Keratinocyte (primary cell): ENCODE data around the gene NGLY1. TPM values are rescaled to one million over a fixed set of nuclear protein-coding genes. Genes with fewer than 3 reads are reported as not detected.

Experiments
- DNase-seq: peaks from one replicate; pipeline ENCODE4 v3.0.0-alpha.2; 2011; ENCODE audit warnings: low read depth, missing footprints, low spot score
- FAIRE-seq: peaks from 2 replicates; lab custom pipeline; 2011; peaks lifted over from hg19 to GRCh38; lab: Jason Lieb, UNC
- H2AFZ ChIP-seq: 2 replicates; pipeline ENCODE4 v1.6.0; 2012; ENCODE audit warnings: low read length, control low read depth, inconsistent platforms; ENCODE audit not compliant: control insufficient read depth
- H3K27ac ChIP-seq: 2 replicates; pipeline ENCODE4 v1.5.1; 2011; ENCODE audit warnings: low read length; ENCODE audit not compliant: control insufficient read depth, insufficient read depth
- H3K27me3 ChIP-seq: 3 replicates; pipeline ENCODE4 v1.6.0; 2011; ENCODE audit warnings: low read length; ENCODE audit not compliant: control insufficient read depth, insufficient read depth; ENCODE audit errors: extremely low read depth
- H3K36me3 ChIP-seq, 2 experiments: 2 replicates in 1 of 2; 3 replicates in 1 of 2; pipeline ENCODE4 v1.5.1; 2011; ENCODE audit warnings: low read length in 2 of 2, mild to moderate bottlenecking in 1 of 2; ENCODE audit not compliant: control insufficient read depth in 2 of 2, insufficient read depth in 2 of 2; ENCODE audit errors: extremely low read depth in 1 of 2
- H3K4me1 ChIP-seq: 3 replicates; pipeline ENCODE4 v1.5.1; 2011; ENCODE audit warnings: low read length; ENCODE audit not compliant: control insufficient read depth, insufficient read depth; ENCODE audit errors: extremely low read depth
- H3K4me2 ChIP-seq: 3 replicates; pipeline ENCODE4 v1.6.0; 2011; ENCODE audit warnings: low read depth, low read length; ENCODE audit not compliant: control insufficient read depth, insufficient read depth; ENCODE audit errors: extremely low read depth
- H3K4me3 ChIP-seq, 3 experiments: fragments of 200-600 bp in 1 of 3; sonication (generic) in 1 of 3; 2 replicates in 2 of 3; 3 replicates in 1 of 3; pipeline ENCODE4 v1.5.1; 2011 to 2016; ENCODE audit warnings: low read length in 3 of 3, mild to moderate bottlenecking in 3 of 3, control low read depth in 2 of 3, inconsistent platforms in 1 of 3, low read depth in 1 of 3, mixed read lengths in 1 of 3, mixed run types in 1 of 3, moderate library complexity in 1 of 3; ENCODE audit not compliant: control insufficient read depth in 2 of 3, insufficient read depth in 2 of 3; ENCODE audit errors: extremely low read depth in 1 of 3
- H3K79me2 ChIP-seq: 2 replicates; pipeline ENCODE4 v1.6.0; 2012; ENCODE audit warnings: low read length; ENCODE audit not compliant: control insufficient read depth, insufficient read depth
- H3K9ac ChIP-seq: 3 replicates; pipeline ENCODE4 v1.6.0; 2011; ENCODE audit warnings: low read length; ENCODE audit not compliant: control insufficient read depth, insufficient read depth; ENCODE audit errors: extremely low read depth
- H3K9me1 ChIP-seq: 3 replicates; pipeline ENCODE4 v1.6.0; 2011; ENCODE audit warnings: low read length; ENCODE audit not compliant: control insufficient read depth, insufficient read depth; ENCODE audit errors: extremely low read depth
- H3K9me3 ChIP-seq: 2 replicates; pipeline ENCODE4 v1.5.1; 2012; ENCODE audit warnings: low read depth, low read length; ENCODE audit not compliant: control insufficient read depth
- H4K20me1 ChIP-seq: 3 replicates; pipeline ENCODE4 v1.6.0; 2011; ENCODE audit warnings: low read length; ENCODE audit not compliant: control insufficient read depth, insufficient read depth; ENCODE audit errors: extremely low read depth
- CTCF ChIP-seq, 3 experiments: IDR thresholded peaks in 1 of 3; conservative IDR thresholded peaks in 1 of 3; optimal IDR thresholded peaks in 1 of 3; 2 replicates in 2 of 3; 3 replicates in 1 of 3; pipeline versions ENCODE3 to v1.5.1; 2011; ENCODE audit warnings: low read length in 3 of 3, mild to moderate bottlenecking in 3 of 3, moderate library complexity in 2 of 3, control low read depth in 1 of 3, inconsistent platforms in 1 of 3; ENCODE audit not compliant: insufficient read depth in 2 of 3; ENCODE audit errors: extremely low read depth in 1 of 3
- EZH2 ChIP-seq: IDR thresholded peaks from one replicate; pipeline ENCODE4 v1.6.1; 2012; ENCODE audit warnings: inconsistent platforms, mild to moderate bottlenecking, low read length, moderate library complexity
- dilution Hi-C: fragments of 300-500 bp; cut with MboI; formaldehyde crosslinking; loops from one replicate; pipeline ENCODE4 v1.7.0; 2020; ENCODE audit warnings: low sequenced_read_pairs; ENCODE audit not compliant: extremely low pct_ligation_motif_present
- polyA plus RNA-seq, 5 experiments: library from polyadenylated mRNA; depleted of rRNA in 3 of 5; stranded (reverse) in 3 of 5; stranded (forward) in 1 of 5; unstranded in 1 of 5; fragments of >200 nt; gene quantifications; 1 replicate in 1 of 5; 2 replicates in 3 of 5; 3 replicates in 1 of 5; pipeline versions ENCODE4 v1.2.1 to v1.2.3, GENCODE V29; 2011 to 2012; ENCODE audit warnings: missing spikeins in 2 of 5, low read depth in 1 of 5, low replicate concordance in 1 of 5

NGLY1 gene
- polyA plus RNA-seq, 1 donor (not counting 4 experiments of a cell fraction or from before 2014, with no cell fraction given): 19.5 TPM

GRCh38 chr3:25804676-25805075 lies 21.4 kb upstream of the NGLY1 start:
- dilution Hi-C loops: no loop called here
- no peaks in the 10 kb centered on the region for H3K79me2 ChIP-seq
- no peaks in the 10 kb centered on the region for H4K20me1 ChIP-seq
- H3K9me3 ChIP-seq: no peaks in the 10 kb centered on the region
- H3K9me1 ChIP-seq: no peaks in the 10 kb centered on the region
- H3K36me3 ChIP-seq: no peaks in the 10 kb centered on the region
- FAIRE-seq: no peak
- H3K4me3 ChIP-seq: no peak overlapping the region
- no peak overlapping the region for H2AFZ ChIP-seq
- DNase-seq: no peak
- H3K27me3 ChIP-seq: no peaks in the 10 kb centered on the region
- no peak overlapping the region for H3K27ac ChIP-seq
- no peak overlapping the region for H3K4me2 ChIP-seq
- H3K4me1 ChIP-seq: no peaks in the 10 kb centered on the region
- no peak overlapping the region for H3K9ac ChIP-seq
- TF ChIP-seq EZH2 (no peak), CTCF (optimal IDR thresholded peaks at IDR 0.05 in 1 of 3, IDR thresholded peaks at IDR 0.05 in 1 of 3, conservative IDR thresholded peaks at IDR 0.05 in 1 of 3; ENCODE audit: extremely low read depth in 1 of 3, insufficient read depth in 2 of 3, low read length in 3 of 3) (no peak)

- DNase-seq (no peak), FAIRE-seq (no peak)
- Histone ChIP-seq H4K20me1 (no peaks in the 10 kb centered on the region), H3K4me3 (no peak overlapping the region), H3K9ac (no peak overlapping the region), H3K36me3 (no peaks in the 10 kb centered on the region), H3K4me2 (no peak overlapping the region), H3K27me3 (no peaks in the 10 kb centered on the region), H3K9me3 (no peaks in the 10 kb centered on the region), H2AFZ (no peak overlapping the region), H3K9me1 (no peaks in the 10 kb centered on the region), H3K79me2 (no peaks in the 10 kb centered on the region), H3K4me1 (no peaks in the 10 kb centered on the region), H3K27ac (no peak overlapping the region)
- dilution Hi-C loops: no loop called here
- TF ChIP-seq CTCF (optimal IDR thresholded peaks at IDR 0.05 in 1 of 3, IDR thresholded peaks at IDR 0.05 in 1 of 3, conservative IDR thresholded peaks at IDR 0.05 in 1 of 3; ENCODE audit: extremely low read depth in 1 of 3, insufficient read depth in 2 of 3, low read length in 3 of 3): no peak
- TF ChIP-seq EZH2: no peak
Observed at GRCh38 chr3:25803833-25804232, 20.6 kb upstream of the NGLY1 start.
